Motor neuron (in vitro differentiated cells): Measurements from ENCODE around the gene TMCC1. TPM values are rescaled to one million over a fixed set of nuclear protein-coding genes. Genes with fewer than 3 reads are reported as not detected.

Experiments used
- ATAC-seq, 8 experiments: fragments of 200-7000 bp; cut with Tn5 transposase; replicated peaks in 6 of 8; 2 replicates each; pipeline ENCODE4 v1.8.0; 2021; ENCODE audit warnings: mild to moderate bottlenecking in 8 of 8, moderate library complexity in 8 of 8
- H3K27ac ChIP-seq, 2 donors: fragments of 250-450 bp; sonication (Bioruptor Pico); 2 replicates each; pipeline ENCODE4 v1.9.0; 2021; ENCODE audit warnings: antibody characterized with exemption in 2 of 2, mild to moderate bottlenecking in 2 of 2, moderate library complexity in 1 of 2
- H3K4me1 ChIP-seq, 2 donors: fragments of 250-450 bp; sonication (Bioruptor Pico); replicated peaks in 1 of 2; 2 replicates each; pipeline ENCODE4 v1.6.1; 2021; ENCODE audit warnings: antibody characterized with exemption in 2 of 2, mild to moderate bottlenecking in 2 of 2, moderate library complexity in 1 of 2
- H3K4me3 ChIP-seq, 5 donors: fragments of 250-450 bp; sonication (Bioruptor Pico); 2 replicates each; pipeline ENCODE4 v1.9.0; 2021; ENCODE audit warnings: antibody characterized with exemption in 5 of 5, mild to moderate bottlenecking in 5 of 5, moderate library complexity in 4 of 5
- WGBS, 10 experiments: fragments of 450-650 bp; shearing (Covaris generic); methylation state at CpG; one replicate each; pipeline ENCODE4 v1.0.0; 2022; 5-methylcytosine and 5-hydroxymethylcytosine counted together
- in situ Hi-C, 9 experiments: fragments of 400-800 bp; cut with MboI; loops; one replicate each; pipeline ENCODE4 v1.15.0; 2021; ENCODE audit warnings: low sequenced_read_pairs in 9 of 9, low pct_unique_long_range_greater_than_20kb in 2 of 9; ENCODE audit not compliant: unreplicated experiment in 9 of 9
- total RNA-seq, 8 experiments: library from RNA; unstranded; fragments of 300-600 nt; gene quantifications; 2 replicates each; pipeline versions ENCODE4 v1.2.3 to v1.2.4, GENCODE V29; 2022

Gene TMCC1
- total RNA-seq, 8 experiments from 2014 or later = 20.0 to 53.2 (median 33.8) TPM

GRCh38 chr3:129783470-129783869 is 110.0 kb downstream of the TMCC1 start:
- Histone ChIP-seq H3K4me1 (no peaks in the 10 kb centered on the region), H3K27ac (no peak overlapping the region), H3K4me3 (no peak overlapping the region)
- in situ Hi-C loops = no loop called here
- ATAC-seq = peak in 2 of 8 experiments; percentile 19 to 83
- 50 to 100% (median 95%) methylated on average over 1 of the region's 1 CpG; no CpG with 5 or more reads in 2 of the 10 experiments for WGBS, 10 experiments

GRCh38 chr3:129778871-129779270 is 114.6 kb downstream of the TMCC1 start:
- ATAC-seq = no peak
- in situ Hi-C loops = no loop called here

GRCh38 chr3:129777806-129778205 is 115.7 kb downstream of the TMCC1 start:
- peaks cover 0 to 6% of the 10 kb centered on the region in 2 donors for H3K4me1 ChIP-seq
- 10 to 82% (median 67%) methylated on average over 1 to 4 of the region's 4 CpGs; no CpG with 5 or more reads in 1 of the 10 experiments for WGBS, 10 experiments
- peak in 1 of 8 experiments; percentile 24 for ATAC-seq
- no peak overlapping the region for H3K27ac ChIP-seq
- no peak overlapping the region for H3K4me3 ChIP-seq
- in situ Hi-C loops = no loop called here

More at GRCh38 chr3:129778871-129779270, 114.6 kb downstream of the TMCC1 start:
- Histone ChIP-seq H3K27ac (no peak overlapping the region), H3K4me1 (peaks cover 0 to 6% of the 10 kb centered on the region in 2 donors), H3K4me3 (no peak overlapping the region)
- 50 to 100% (median 86%) methylated on average over 1 to 2 of the region's 2 CpGs; no CpG with 5 or more reads in 2 of the 10 experiments for WGBS, 10 experiments

GRCh38 chr3:129775870-129776269 is 117.6 kb downstream of the TMCC1 start:
- Histone ChIP-seq H3K4me1 (peaks cover 0 to 6% of the 10 kb centered on the region in 2 donors), H3K4me3 (no peak overlapping the region), H3K27ac (no peak overlapping the region)
- ATAC-seq = no peak
- 50 to 100% (median 85%) methylated on average over 1 to 2 of the region's 2 CpGs; no CpG with 5 or more reads in 1 of the 10 experiments for WGBS, 10 experiments
- in situ Hi-C loops = no loop called here

GRCh38 chr3:129773691-129774663 is 119.5 kb downstream of the TMCC1 start:
- H3K4me1 ChIP-seq = peaks cover 1 to 6% of the 10 kb centered on the region in 2 donors
- H3K27ac ChIP-seq = no peak overlapping the region
- in situ Hi-C loops = no loop called here
- ATAC-seq = no peak
- H3K4me3 ChIP-seq = no peak overlapping the region

GRCh38 chr3:129770604-129771003 is 122.9 kb downstream of the TMCC1 start:
- Histone ChIP-seq H3K4me3 (no peak overlapping the region), H3K4me1 (peaks cover 5% of the 10 kb centered on the region in 2 donors), H3K27ac (no peak overlapping the region)
- WGBS, 10 experiments = 44 to 100% (median 78%) methylated on average over 1 to 3 of the region's 3 CpGs
- in situ Hi-C loops = no loop called here
- peak in 3 of 8 experiments; percentile 23 to 61 (median 57) for ATAC-seq

- peaks cover 5% of the 10 kb centered on the region in 2 donors for H3K4me1 ChIP-seq
- H3K27ac ChIP-seq = no peak overlapping the region
- 51 to 100% (median 100%) methylated on average over 1 to 3 of the region's 3 CpGs; no CpG with 5 or more reads in 1 of the 10 experiments for WGBS, 10 experiments
- in situ Hi-C loops = no loop called here
- no peak for ATAC-seq
- no peak overlapping the region for H3K4me3 ChIP-seq
These were observed 123.9 kb downstream of the TMCC1 start for GRCh38 chr3:129769616-129770015.

GRCh38 chr3:129768728-129769127 is 124.8 kb downstream of the TMCC1 start:
- H3K27ac ChIP-seq = no peak overlapping the region
- H3K4me3 ChIP-seq = no peak overlapping the region
- in situ Hi-C loops = no loop called here
- no peak for ATAC-seq
- peaks cover 5% of the 10 kb centered on the region in 2 donors for H3K4me1 ChIP-seq
- WGBS, 10 experiments = 13 to 100% (median 44%) methylated on average over 1 of the region's 1 CpG; no CpG with 5 or more reads in 3 of the 10 experiments

- H3K27ac ChIP-seq = no peak overlapping the region
- ATAC-seq = no peak
- WGBS, 10 experiments = 44 to 100% (median 82%) methylated on average over 1 to 2 of the region's 2 CpGs; no CpG with 5 or more reads in 2 of the 10 experiments
- peaks cover 5% of the 10 kb centered on the region in 2 donors for H3K4me1 ChIP-seq
- H3K4me3 ChIP-seq = no peak overlapping the region
- in situ Hi-C loops = no loop called here
These were observed 127.4 kb downstream of the TMCC1 start for GRCh38 chr3:129766135-129766534.

GRCh38 chr3:129764090-129764489 is 129.4 kb downstream of the TMCC1 start:
- no peak overlapping the region for H3K4me3 ChIP-seq
- H3K27ac ChIP-seq = no peak overlapping the region
- in situ Hi-C loops = no loop called here
- H3K4me1 ChIP-seq = peaks cover 5% of the 10 kb centered on the region in 2 donors
- ATAC-seq = no peak

GRCh38 chr3:129758785-129759320 is 134.7 kb downstream of the TMCC1 start:
- H3K4me3 ChIP-seq = no peak overlapping the region
- in situ Hi-C loops = no loop called here
- 40 to 100% (median 90%) methylated on average over 1 of the region's 1 CpG; no CpG with 5 or more reads in 2 of the 10 experiments for WGBS, 10 experiments
- H3K27ac ChIP-seq = no peak overlapping the region
- no peaks in the 10 kb centered on the region for H3K4me1 ChIP-seq
- ATAC-seq = no peak

- no peak for ATAC-seq
- 92 to 100% (median 100%) methylated on average over 1 to 2 of the region's 2 CpGs; no CpG with 5 or more reads in 1 of the 10 experiments for WGBS, 10 experiments
- in situ Hi-C loops = no loop called here
- Histone ChIP-seq H3K4me1 (no peaks in the 10 kb centered on the region), H3K4me3 (no peak overlapping the region), H3K27ac (no peak overlapping the region)
These were observed 135.2 kb downstream of the TMCC1 start for GRCh38 chr3:129758306-129758705.

GRCh38 chr3:129756871-129757270 is 136.6 kb downstream of the TMCC1 start:
- Histone ChIP-seq H3K4me1 (no peaks in the 10 kb centered on the region), H3K4me3 (no peak overlapping the region), H3K27ac (no peak overlapping the region)
- no peak for ATAC-seq
- in situ Hi-C loops = no loop called here
- 89 to 100% (median 100%) methylated on average over 1 of the region's 1 CpG; no CpG with 5 or more reads in 7 of the 10 experiments for WGBS, 10 experiments
